CD1c-positive myeloid dendritic cell (primary cell): ENCODE data around the gene CLOCK.

ENCODE experiments used
- DNase-seq: peaks from one replicate; pipeline ENCODE4 v3.0.0-alpha.2; 2016; ENCODE audit errors: extremely low spot score

The CLOCK gene

DNA sequence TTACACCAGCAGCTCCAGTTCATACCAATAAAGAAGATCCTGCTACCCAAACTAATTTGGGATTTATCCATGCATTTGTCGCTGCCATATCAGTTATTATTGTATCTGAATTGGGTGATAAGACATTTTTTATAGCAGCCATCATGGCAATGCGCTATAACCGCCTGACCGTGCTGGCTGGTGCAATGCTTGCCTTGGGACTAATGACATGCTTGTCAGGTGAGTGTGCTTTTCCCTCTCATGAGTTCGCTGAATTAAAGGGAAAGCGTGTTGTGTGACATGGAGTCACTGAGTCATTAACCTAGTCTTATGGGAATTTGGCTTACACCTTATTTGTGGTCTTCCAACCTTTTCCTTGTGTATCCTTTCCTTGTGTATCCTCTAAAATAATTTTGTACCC lies 135.1 kb downstream of the CLOCK start:
- no peak for DNase-seq

DNA sequence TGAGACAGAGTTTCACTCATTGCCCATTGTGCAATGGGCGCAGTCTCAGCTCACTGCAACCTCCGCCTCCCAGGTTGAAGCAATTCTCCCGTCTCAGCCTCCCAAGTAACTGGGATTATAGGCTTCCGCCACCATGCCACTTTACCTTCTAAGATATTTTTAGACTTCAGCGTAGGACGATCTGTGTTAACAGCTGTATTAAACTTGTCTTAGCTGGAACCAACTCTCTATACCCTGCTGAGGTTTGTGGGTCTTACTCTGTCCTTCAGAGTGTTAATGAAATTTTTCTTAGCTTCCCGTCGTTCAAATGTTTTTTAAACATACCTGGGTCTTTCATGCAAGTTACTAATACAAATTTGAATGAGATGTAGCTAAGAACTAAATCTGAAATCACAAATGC lies 136.3 kb downstream of the CLOCK start:
- DNase-seq: no peak

DNA sequence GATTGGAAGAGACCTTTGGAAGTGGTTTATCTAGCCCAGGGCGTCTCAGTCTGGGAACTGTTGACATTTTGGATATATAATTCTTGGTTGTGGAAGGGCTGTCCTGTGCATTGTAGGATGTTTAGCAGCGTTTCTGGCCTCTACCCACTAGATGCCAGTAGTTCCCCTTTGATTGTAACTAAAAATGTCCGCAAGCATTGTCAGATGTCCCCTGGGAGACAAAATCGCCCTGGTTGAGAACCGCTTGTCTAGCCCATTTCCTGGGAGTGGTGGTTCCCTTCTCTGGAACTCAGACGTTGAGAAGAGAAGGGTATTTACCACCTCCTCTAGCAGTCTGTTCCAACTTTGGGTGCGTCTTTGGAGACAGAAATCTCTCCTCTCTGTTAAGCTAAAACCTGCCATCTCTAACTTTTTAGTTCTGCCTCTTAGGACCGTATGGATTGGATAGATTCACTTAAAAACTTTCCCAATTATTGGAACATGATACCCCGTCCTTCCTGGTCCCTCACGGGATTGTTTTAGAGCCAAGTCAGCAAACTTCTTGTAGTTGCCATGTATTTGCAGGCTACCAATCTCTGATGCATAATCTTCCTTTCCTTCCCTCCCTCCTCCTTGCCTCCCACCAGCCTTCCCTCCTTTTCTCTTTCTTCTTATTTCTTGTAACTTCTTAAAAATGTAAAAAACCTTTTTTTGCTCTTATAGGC lies 137.1 kb downstream of the CLOCK start:
- DNase-seq: peak; percentile 49

DNA sequence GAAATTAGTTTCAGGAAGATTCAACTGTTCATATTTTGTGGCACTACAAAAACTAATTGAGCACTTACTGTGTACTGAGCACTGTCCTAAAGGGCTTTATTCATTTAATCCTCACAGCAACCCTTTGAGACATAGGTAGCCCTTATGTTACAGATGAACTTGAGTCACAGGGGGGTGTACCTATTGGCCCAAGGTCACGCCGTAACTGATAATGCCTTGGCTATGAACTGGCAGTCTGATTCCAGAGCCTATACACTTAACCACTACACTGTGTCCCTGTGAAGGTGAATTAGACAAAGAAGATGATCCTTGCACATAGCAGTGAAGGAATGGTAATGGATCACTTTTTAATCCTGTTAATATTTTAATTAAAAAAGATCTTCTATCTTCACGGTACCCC lies 138.9 kb downstream of the CLOCK start:
- no peak for DNase-seq

DNA sequence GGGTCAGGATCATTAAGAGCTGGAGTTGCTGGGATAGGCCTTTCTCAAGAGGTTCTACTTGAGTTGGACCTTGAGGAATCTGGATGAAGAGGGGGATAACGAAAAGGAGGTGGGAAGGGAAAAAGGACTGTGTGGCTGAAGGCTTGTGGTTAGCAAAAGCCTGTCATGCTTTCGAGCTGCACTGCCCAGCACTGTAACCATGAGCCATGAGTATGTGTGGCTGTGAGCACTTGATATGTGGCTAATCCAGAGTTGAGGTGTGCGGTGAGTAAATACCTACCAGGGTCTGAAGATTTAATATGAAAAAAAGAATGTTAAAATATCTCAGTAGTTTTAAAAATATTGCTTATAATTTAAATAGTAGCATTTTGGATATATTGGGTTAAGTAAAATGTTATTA lies 139.6 kb downstream of the CLOCK start:
- no peak for DNase-seq

DNA sequence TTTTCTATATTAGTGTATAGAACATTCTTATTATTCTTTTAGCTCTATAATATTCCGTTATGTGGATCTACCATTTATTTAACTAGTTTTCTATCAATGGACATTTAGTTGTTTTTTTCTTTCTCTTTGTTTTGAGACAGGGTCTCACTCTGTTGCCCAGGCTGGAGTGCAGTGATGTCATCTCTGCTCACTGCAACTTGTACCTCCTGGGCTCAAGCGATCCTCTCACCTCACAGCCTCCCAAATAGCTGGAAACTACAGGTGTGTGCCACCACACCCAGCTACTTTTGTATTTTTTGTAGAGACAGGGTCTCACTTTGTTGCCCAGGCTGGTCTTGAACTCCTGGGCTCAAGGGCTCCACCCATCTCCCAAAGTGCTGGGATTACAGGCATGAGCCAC lies 140.2 kb downstream of the CLOCK start:
- no peak for DNase-seq

DNA sequence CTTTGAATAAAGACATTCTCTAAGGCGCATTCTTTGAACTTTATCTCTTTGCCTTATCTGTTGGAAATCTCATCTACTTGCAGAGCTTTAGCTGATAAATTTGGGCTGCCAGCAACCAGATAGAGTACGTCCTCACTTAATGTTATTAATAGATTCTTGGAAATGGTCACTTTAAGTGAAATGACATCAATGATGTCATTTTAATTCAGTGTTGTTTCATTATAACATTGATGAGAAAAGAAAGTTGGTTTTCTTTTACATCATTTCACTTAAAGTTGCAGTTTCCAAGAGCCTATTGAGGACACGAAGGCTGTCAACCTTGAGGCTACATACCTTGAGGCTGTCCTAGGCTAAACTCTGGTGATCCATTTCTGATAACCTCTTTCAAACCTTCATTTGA lies 141.6 kb downstream of the CLOCK start:
- no peak for DNase-seq

DNA sequence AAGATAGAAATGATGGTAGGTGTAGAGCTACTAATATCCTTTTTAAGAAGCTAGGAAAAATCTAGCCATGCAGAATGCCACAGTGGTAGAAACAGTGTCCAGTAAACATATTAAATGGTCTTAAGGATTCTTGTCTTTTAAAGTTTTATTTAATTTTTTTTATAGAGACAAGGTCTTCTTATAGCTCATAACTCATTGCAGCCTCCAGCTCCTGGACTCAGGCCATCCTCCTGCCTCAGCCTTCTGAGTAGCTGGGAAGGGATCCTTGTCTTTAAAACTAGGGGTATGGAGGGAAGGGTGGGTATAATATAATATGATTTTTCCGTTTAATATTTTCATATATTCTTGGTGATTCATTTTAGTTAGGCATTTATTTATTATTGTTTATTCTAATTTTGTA lies 147.1 kb downstream of the CLOCK start:
- no peak for DNase-seq

DNA sequence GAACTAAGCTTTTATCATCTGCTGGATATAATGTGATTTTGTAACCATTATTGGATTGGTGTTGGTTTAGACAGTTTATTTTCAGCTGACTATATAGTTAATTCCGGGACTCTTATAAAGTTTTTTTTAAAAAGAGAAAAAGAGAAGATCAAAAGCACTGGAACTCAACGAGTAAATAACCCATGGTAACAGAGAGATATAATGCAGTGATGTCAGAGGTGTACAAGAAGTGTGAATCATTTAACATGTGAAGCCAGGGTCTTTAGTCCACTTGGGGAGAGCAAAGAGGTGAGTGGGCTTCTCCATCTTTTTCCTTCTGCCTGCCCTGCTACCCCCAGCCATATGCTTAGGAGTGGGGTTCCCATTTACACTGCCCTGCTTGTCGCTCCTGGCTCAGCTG lies 147.7 kb downstream of the CLOCK start:
- DNase-seq: peak; percentile 13

DNA sequence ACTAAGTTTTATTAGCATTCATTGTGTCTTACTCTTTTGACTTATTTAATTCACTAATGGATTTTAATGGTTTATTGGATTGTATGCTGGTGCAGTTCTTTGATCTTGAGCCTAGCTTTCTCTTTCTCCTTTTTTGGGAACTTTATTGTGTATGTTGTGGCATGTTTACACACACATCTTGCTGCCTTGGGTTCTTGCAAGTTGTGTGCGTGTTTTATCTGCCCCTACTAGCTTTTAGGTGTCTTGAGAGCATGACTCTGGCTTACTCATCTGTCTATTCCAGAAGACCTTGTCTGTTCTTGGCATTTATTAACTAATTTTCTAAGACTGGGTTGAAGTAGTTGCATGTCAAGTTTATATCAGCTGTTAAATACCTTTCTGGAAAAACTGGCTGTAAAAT lies 148.2 kb downstream of the CLOCK start:
- peak; percentile 22 for DNase-seq

DNA sequence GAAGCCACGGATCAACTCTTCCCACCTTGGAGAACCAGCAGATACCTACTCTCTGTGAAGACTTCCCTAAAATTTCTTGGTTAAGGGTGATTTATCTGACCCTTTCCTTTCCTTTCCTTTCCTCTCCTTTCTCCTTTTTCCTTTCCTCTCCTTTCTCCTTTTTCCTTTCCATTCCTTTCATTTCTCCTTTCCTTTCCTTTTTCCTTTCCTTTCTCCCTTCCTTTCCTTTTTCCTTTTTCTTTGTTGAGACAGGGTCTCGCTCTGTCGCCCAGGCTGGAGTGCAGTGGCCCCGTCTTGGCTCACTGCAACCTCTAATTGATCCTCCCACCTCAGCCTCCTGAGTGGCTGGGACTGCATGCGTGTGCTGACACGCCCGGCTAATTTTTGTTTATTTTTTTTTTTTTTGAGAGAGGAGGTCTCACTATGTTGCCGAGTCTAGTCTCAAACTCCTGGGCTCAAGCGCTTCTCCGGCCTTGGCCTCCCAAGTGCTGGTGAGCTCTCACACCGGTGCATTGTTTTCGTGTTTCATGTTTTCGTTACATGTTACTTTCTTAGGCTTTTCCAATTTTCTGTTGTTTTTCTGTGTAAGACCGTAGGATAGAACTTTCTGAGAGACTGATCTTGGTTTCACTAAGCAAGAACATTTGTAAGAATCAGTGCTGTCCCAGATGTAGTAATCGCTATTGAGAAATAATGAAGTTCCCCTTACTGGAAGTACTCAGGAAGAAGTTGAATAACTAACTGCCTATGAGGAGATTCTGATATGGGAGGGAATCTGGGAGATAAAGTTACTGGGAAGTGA lies 149.0 kb downstream of the CLOCK start:
- peak; percentile 90 for DNase-seq

DNA sequence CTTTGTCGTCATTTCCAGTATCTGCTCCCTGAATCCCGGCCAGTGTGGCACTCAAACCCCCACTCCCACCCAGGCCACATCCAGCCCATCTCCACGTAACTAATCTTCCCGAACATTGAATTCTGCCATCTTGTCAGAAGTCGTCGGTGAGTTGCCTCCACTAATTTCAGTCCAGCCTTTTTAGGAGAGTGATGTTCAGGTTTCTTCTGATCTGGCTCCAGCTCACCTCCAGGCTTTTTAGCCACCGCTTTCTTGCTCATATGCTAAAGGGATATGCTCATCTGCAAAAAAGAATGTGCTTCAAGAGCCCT lies 149.6 kb downstream of the CLOCK start:
- peak; percentile 11 for DNase-seq

DNA sequence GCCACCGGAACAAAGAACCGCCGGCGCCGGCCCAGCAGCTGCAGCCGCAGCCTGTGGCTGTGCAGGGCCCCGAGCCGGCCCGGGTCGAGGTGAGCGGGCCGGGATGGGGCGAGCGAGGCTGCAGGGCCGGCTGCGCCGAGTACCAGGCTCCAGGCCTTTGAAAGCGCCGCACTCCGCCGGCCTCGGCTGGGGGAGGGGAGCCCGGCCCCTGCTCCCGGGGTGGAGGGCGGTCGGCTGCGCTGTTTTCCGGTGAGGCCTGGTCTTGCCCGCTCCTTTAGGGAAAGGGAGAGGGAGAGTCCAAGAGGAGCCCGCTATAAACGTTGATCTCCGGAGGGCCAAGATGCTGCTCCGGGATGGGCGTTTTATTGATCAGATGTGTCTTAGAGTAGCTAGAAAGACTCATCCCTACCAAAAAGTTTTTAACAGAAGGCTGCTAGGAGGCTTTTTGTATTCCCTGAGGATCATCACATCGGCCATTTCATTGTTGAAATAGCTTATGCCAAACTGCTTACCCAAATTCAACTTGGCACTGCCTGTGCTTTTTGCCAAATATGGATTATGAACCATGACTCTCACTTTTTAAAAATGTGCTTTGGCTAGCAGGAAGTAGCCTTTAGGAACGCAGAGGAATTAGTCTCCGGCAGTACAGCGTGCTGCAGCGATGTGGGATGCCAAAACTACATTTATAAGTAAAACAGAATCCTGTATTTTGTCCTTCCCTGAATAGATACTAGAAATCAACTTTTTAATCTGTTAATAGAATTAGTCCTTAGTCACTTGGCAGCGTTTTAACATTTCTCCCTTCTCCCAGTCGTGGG lies 150.2 kb downstream of the CLOCK start:
- peak; percentile 41 for DNase-seq

DNA sequence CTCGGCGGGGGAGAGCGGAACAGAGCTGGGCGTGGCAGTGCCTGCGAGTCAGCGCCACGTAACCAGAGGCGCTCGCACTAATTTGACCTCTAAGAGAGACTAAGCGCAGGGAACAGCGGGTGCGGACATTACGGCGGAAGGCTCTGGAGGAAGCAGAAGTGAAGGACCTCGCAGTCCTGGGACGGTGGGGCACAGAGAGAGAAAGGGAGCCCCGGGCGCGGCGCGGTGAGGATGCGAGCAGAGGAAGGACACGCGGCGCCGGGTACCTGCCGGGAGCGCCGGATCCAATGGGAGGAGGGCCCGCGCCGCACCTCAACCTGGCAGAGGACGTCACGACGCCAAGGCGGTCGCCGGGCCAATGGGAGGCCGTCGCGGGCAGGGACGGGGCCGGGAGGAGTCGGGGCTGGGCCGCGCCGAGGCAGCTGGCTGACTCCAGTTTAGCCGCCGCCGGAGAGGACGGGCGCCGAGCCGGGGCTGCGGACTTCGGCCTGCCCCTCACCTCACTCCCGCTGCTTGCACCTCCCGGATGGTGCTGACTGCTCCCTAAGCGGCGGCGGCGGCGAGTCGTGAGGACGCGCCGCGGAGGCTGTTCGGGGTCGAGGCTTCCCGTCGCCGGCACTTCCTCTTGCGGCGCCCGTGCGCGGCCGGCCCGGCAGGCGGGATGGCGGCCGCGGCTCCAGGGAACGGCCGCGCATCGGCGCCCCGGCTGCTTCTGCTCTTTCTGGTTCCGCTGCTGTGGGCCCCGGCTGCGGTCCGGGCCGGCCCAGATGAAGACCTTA lies 151.0 kb downstream of the CLOCK start, which contains the start of gene TMEM165:
TSS of gene TMEM165 (plus strand) at position 429 of the 779 bp plus-strand sequence. CDS start at position 662, 233 bp downstream.
- DNase-seq: peak; percentile 93

DNA sequence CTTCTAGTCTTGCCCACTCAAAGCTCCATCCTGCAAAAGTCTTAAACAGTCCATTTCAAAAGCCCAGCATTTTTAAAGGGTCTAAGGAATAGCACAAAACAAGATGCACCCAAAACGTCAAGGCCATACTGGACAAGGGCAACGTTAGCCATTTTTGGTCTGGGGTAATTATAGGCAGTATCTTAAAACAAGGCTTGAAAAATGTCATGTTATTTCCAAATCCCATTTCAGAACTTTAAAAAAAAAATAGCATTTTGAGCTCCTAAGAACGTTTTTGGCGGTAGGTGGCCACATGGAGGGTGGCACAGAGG lies 151.5 kb downstream of the CLOCK start:
- no peak for DNase-seq

DNA sequence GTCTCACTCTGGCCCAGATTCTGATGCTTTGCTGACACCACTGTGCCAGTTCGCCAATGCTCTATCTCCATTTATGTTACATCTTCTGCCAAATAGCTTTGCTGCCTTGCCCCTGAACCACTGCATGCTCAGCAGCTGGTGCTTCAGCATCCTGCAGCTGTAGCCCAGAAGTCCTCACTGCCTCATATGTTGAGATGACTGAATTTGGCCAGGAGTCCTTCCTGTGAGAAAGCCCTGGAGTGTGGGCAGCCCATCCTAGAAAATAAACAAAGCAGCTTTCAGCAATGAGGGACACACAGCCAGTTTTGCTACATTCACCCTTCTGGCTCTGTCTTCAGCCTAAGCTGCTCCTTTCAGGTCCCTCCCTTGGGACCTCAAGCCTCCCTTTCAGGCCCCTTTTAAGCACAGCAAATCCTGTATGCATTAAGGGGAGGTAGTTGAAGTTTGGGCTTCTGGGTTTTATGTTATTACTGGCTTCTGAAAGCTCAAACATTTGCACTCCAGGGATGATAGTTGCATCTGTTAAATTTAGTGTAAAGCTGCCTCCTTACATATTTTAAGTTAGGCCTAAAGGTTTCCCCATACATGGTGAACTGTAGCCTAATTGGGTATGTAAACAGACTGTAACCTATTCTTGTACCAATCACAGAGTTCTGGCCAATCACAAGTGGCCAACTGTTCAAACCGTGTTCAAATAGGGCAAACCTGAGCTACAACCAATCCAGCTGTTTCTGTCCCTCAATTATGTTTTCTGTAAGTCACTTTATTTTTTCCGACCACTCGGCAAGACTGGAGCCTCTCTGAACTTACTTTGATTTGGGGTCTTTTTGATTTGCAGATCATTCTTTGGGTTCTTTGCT lies 153.0 kb downstream of the CLOCK start:
- no peak for DNase-seq

DNA sequence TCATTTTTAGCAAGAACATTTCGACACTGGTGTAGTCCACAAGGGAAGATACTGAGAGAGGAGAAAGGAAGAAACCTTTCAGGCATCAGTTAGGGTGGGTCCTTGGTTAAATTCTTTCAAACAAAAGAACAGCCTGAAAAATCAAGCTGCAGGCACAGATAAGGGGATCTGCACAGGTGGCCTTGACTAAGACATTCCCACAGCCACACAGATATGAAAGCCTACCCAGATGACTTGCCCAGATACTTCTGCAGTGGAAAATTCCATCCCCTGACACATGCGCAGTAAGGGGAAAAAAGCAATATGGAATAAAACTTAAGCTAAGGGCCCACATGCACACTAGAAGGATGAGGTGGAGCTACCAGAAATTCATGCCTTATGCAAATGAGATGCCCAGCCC lies 159.9 kb downstream of the CLOCK start:
- no peak for DNase-seq

DNA sequence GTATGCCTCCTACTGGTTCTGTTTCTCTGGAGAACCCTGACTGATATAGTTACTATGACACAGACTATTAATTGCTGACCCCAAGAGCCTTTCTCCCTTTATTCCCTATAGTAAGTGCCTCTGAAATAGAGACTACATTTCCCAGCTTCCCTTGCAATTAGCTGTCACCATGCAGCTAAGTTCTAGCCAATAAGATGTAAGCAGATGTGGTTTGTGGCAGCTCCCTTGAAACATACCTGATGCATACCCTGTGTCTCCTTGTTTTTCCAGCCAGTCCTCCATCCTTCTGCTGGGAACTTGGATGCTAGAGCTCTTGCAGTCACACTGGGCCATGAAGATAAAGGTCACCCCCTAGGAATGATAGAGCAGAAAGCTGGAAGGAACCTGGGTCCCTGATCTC lies 160.6 kb downstream of the CLOCK start:
- DNase-seq: no peak

DNA sequence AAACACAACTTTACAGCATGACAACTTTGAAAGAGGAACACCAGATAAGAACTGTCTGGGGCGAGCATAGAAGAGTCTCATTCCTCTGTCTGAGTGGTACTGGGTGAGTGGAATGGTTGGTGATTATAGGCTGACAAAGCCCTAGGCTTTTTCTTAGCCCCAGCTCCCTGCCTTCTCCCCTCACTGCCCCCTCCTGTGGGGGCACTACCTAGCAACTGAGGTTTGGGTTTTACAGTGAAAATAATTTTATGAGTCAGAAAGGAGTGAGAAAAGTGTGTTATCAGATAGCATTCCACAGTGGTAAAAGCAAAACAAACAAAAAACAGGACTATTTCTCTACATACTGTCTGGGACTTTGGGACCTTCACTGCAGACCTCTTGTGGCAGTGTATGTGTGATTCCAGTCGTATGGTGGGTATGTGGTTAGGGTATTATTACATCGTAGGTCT lies 161.5 kb downstream of the CLOCK start:
- DNase-seq: no peak

DNA sequence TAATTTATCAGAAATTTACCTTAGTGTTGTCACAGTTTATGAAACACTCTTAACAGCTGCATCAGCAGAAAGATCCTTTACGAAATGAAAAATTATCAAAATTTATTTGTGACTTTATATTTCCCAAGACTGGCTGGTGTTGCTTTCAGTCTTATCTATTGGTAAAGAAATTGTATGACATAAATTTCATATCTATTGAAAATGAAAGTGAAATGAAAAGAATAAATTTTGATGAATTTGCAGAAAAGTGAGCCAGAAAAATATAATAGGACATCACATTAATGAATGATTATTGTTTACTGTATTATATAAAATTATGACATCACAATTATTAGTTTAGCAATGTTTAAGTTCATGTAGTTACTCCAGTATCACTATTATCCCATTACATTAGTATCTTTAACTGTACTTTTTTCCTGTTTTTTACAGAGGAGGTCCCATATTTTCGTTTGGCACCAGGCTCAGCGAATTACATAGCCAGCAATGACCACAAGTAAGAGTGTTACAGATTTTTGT lies 164.2 kb downstream of the CLOCK start:
- DNase-seq: no peak

DNA sequence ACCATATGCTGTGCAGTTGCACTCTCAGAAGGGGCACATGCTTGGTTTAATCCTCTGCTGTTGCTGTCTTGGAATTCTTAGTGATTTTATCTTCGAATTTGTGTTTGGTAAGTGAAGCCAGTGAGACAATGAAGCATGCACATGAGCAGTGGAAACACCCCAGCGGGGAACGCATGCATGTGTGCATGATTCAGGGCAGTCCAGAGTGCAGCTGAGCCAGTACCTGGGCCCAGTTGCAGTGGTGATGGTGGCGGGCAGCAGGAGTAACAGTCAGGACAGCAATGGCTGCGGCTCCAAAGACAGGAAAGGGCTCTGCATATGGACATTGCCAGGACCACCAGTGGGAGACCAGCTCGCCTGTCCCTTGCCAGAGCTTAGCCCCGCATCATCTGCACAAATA lies 165.2 kb downstream of the CLOCK start:
- no peak for DNase-seq
